ENCODE measurements around the gene KMO.

Gene KMO

GRCh38 chr1:241631674-241632073 is 99.5 kb downstream of the KMO start:
- no peak for DNase-seq

- no peak for DNase-seq
Observed at GRCh38 chr1:241632987-241633386, 100.8 kb downstream of the KMO start.

GRCh38 chr1:241635556-241636152 is 103.5 kb downstream of the KMO start:
- no peak for DNase-seq

- no peak for DNase-seq
Observed at GRCh38 chr1:241636291-241636690, 104.1 kb downstream of the KMO start.

- no peak for DNase-seq
Observed at GRCh38 chr1:241637046-241637590, 104.9 kb downstream of the KMO start.

GRCh38 chr1:241637604-241638003 is 105.4 kb downstream of the KMO start:
- no peak for DNase-seq

- DNase-seq = no peak
Observed at GRCh38 chr1:241638099-241638682, 106.0 kb downstream of the KMO start.

DNA sequence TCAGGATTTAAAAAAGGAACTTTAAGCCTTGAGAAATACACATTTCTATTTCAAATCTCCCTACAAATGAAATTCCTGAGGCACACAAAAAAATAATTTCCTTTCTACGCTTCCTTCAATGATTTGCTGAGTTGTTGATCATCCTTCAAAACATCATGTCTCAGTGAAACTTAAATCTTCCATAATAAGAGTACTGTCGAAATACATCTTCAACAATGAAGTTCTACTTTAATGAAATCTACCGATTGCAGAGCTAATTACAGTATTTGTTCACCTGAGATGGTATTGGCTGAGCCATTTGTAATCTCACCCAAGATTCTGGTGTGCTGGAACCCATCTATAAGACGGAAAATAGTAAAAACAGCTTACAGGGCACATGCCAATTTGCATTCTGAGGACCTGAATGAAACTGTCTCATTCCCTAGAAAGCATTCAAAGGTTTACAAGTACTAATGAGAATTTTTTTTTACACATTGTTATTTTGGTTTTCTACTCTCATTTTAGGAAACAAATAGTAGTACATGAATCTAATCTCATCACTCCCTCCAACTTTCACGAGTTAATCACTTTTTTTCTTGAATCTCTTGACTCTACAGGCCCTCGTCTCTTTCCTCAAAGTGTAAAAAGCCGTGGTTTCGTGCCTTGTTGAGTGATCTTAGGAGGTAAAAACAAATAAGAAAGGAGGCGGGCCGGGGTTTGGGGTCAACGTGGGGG is 106.9 kb downstream of the KMO start:
- no peak for DNase-seq

GRCh38 chr1:241639623-241640148 is 107.5 kb downstream of the KMO start:
- DNase-seq = peak; percentile 9

DNA sequence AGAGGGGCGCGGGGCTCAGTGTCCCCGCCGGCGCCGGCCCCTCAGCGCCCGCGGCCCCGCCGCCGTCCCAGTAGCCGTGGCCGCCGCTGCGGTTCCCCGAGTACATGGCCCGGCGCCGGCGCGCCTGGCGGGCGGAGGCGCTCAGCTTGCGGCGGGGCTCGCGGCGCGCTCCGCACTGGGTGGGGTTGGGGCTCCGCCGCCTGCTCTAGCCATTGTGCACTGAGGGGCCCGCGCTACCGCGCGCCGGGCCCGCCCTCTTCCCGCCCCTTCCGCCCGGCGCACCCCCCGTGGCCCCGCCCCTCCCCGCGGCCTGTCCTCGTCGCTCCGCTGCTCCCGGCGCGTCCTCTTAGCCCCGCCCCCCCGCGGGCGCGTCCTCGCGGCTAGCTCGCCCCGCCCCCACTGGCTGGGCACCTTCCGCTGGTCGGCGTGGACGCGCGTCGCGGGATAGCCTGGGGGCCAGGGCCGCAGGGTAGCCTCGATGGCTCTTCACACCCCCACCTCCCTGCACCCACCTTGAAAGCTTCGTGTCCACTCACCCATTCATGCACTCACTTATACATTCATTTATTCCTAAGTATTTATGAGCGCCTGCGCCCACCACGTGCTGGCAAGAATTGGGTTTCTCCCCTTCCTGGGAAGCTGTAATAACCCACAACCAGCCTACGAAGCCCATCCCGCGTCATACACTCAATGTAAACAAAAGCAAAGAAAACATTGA is 108.1 kb downstream of the KMO start, which contains the start of the genes CHML and OPN3:
Gene CHML (minus strand): TSS at position 221 of the 718 bp plus-strand sequence. CDS start 4,603 bp downstream, outside the sequence.
Gene OPN3 (minus strand): TSS at position 221 of the 718 bp plus-strand sequence. CDS start 115 bp downstream, at position 106.
- DNase-seq = peak; percentile 83

GRCh38 chr1:241640867-241641622 is 108.9 kb downstream of the KMO start:
- no peak for DNase-seq

GRCh38 chr1:241641773-241642592 is 109.8 kb downstream of the KMO start:
- no peak for DNase-seq

GRCh38 chr1:241642593-241642944 is 110.4 kb downstream of the KMO start:
- DNase-seq = no peak

DNA sequence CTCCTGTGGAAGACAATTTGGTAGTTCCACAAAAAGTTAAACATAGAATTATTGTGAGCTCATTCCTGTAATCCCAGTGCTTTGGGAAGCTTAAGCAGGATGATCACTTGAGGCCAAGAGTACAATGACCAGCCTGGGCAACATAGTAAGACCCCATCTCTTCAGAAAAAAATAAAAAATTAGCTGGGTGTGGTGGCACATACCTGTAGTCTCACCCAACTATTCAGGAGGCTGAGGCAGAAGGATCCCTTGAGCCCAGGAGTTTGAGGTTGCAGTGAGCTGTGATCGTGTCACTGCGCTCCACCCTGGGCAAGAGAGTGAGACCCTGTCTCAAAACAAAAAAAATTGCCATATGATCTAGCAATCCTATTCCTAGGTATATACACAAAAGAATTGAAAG is 112.1 kb downstream of the KMO start:
- DNase-seq = no peak

DNA sequence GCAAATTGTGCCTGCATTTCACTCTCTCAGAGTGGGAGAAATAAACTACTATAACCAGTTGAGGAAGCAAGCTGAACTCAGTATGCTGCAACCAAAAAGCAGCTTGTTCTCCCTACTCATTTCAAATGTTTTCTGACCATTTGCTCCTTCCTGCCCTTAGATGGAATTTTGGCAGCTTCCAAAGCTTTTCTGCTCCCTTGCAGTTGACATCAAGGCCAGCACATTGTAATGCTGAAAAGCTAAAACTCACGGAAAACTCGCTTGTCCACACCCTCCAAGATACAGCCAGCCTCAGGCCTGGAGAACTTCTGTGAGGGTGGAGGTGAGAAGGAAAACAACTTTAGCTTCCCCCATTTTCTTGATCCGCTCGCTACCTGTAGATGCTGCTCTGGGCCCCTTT is 113.0 kb downstream of the KMO start:
- DNase-seq = no peak

All from T-helper 9 cell (primary cell).